ENCODE results near the gene CTTNBP2. TPM values are rescaled to one million over a fixed set of nuclear protein-coding genes. Genes with fewer than 3 reads are reported as not detected.

The CTTNBP2 gene
- total RNA-seq, 3 donors from 2014 or later (not counting 1 experiment from before 2014, with no cell fraction given), result 0.10 TPM; not detected in 2

DNA sequence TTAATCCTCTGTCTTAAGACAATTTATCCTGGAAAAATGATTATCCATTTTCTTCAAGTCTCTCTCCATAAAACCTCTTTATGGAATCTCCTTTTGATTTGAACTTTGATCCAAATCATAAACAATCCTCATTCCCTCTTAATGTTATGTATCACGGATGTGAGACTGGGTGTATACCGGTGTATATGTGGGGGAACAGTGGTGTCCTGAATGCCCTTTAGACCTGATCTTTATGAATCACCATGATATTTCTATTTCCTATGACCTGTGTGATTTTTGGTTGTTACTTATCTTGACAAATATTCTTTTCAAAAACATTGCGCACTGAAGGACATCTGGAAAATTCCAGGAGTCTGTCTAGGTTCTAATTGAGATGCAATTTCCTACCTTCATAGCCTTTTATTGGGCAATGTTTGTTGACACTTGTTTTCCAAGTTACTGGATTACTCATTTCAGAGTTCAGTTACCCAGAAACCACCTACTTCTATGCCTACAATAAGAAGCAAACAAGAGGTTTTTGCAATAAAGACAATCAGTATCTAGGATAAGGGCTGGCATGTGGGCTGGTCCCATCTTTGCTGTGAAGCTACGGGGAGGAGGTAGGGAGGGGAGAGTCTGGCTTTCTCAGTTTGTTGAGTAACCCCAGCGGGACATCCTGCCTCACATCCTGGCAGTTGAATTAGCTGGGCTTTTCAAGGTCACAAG, 190.4 kb downstream of the CTTNBP2 start:
- no peaks in the 10 kb centered on the region for H3K27me3 Mint-ChIP-seq (ENCODE audit: low read depth in 2 of 2)
- Histone ChIP-seq H3K27ac (ENCODE audit: low read length) (no peak overlapping the region), H3K4me3 (ENCODE audit: low read length) (no peak overlapping the region), H3K4me1 (ENCODE audit: control insufficient read depth, insufficient read depth, low read length) (no peaks in the 10 kb centered on the region), H3K36me3 (ENCODE audit: control insufficient read depth, insufficient read depth, low read length) (no peaks in the 10 kb centered on the region), H3K27me3 (ENCODE audit: control insufficient read depth, insufficient read depth, low read length) (no peaks in the 10 kb centered on the region), H3K9me3 (ENCODE audit: control insufficient read depth, insufficient read depth, low read length) (no peaks in the 10 kb centered on the region)
- no peak for DNase-seq
- intact Hi-C loops (cut with micrococcal nuclease), result no loop called here
- H3K36me3 Mint-ChIP-seq, result no peaks in the 10 kb centered on the region
- H3K4me3 Mint-ChIP-seq, result no peak overlapping the region
- no peak for ATAC-seq
- TF ChIP-seq CTCF (IDR thresholded peaks at IDR 0.05), result no peak
- H3K27ac Mint-ChIP-seq, result no peak overlapping the region
- H3K9me3 Mint-ChIP-seq, result no peaks in the 10 kb centered on the region
- H3K4me1 Mint-ChIP-seq, result no peaks in the 10 kb centered on the region
- 70% methylated on average over 2 of the region's 5 CpGs for WGBS (ENCODE audit: insufficient coverage)

GRCh38 chr7:117679120-117679519, 194.1 kb downstream of the CTTNBP2 start:
- H3K9me3 ChIP-seq (ENCODE audit: control insufficient read depth, insufficient read depth, low read length), result no peaks in the 10 kb centered on the region
- H3K36me3 ChIP-seq (ENCODE audit: control insufficient read depth, insufficient read depth, low read length), result no peaks in the 10 kb centered on the region
- no peak for TF ChIP-seq CTCF (IDR thresholded peaks at IDR 0.05)
- no peak overlapping the region for H3K27ac ChIP-seq (ENCODE audit: low read length)
- H3K36me3 Mint-ChIP-seq, result no peaks in the 10 kb centered on the region
- no peak overlapping the region for H3K27ac Mint-ChIP-seq
- no peak overlapping the region for H3K4me3 Mint-ChIP-seq
- no peak overlapping the region for H3K4me3 ChIP-seq (ENCODE audit: low read length)
- H3K9me3 Mint-ChIP-seq, result no peaks in the 10 kb centered on the region
- no peaks in the 10 kb centered on the region for H3K4me1 ChIP-seq (ENCODE audit: control insufficient read depth, insufficient read depth, low read length)
- WGBS (ENCODE audit: insufficient coverage), result 87% methylated on average over 3 of the region's 3 CpGs
- ATAC-seq, result no peak
- H3K4me1 Mint-ChIP-seq, result no peaks in the 10 kb centered on the region
- H3K27me3 ChIP-seq (ENCODE audit: control insufficient read depth, insufficient read depth, low read length), result no peaks in the 10 kb centered on the region
- no peaks in the 10 kb centered on the region for H3K27me3 Mint-ChIP-seq (ENCODE audit: low read depth in 2 of 2)
- intact Hi-C loops (cut with micrococcal nuclease), result no loop called here
- DNase-seq, result no peak

GRCh38 chr7:117675497-117676435, 197.5 kb downstream of the CTTNBP2 start:
- 88% methylated on average over 3 of the region's 3 CpGs for WGBS (ENCODE audit: insufficient coverage)
- Mint-ChIP-seq H3K27me3 (ENCODE audit: low read depth in 2 of 2) (no peaks in the 10 kb centered on the region), H3K36me3 (no peaks in the 10 kb centered on the region), H3K9me3 (peaks cover 0 to under 1% of the 10 kb centered on the region in 2 donors), H3K4me3 (no peak overlapping the region), H3K27ac (no peak overlapping the region), H3K4me1 (no peaks in the 10 kb centered on the region)
- ATAC-seq (no peak), DNase-seq (no peak)
- TF ChIP-seq CTCF (IDR thresholded peaks at IDR 0.05), result no peak
- no peaks in the 10 kb centered on the region for H3K36me3 ChIP-seq (ENCODE audit: control insufficient read depth, insufficient read depth, low read length)
- intact Hi-C loops (cut with micrococcal nuclease), result no loop called here
- H3K4me3 ChIP-seq (ENCODE audit: low read length), result no peak overlapping the region
- no peaks in the 10 kb centered on the region for H3K9me3 ChIP-seq (ENCODE audit: control insufficient read depth, insufficient read depth, low read length)
- no peak overlapping the region for H3K27ac ChIP-seq (ENCODE audit: low read length)
- no peaks in the 10 kb centered on the region for H3K4me1 ChIP-seq (ENCODE audit: control insufficient read depth, insufficient read depth, low read length)
- no peaks in the 10 kb centered on the region for H3K27me3 ChIP-seq (ENCODE audit: control insufficient read depth, insufficient read depth, low read length)

Data from natural killer cell (primary cell).